SKM-1 treated with dmso at 0.1 percent for 144 hours (cell line): ENCODE measurements around the gene DKKL1.
"Not testable (repeated sequence)": the region's sequence is repeated elsewhere in the genome, so short reads cannot be mapped to it uniquely, and the experiment has no call there.

Experiments used
- DNase-seq: peaks from one replicate; lab custom pipeline; 2025; ENCODE audit not compliant: unreplicated experiment; lab: John Stamatoyannopoulos, UW

DKKL1 gene

GRCh38 chr19:49363268-49364082 is at the start of gene DKKL1:
Gene DKKL1 (plus strand): TSS chr19:49363877. CDS start chr19:49363999, 122 bp downstream.
- peak; percentile 78 for DNase-seq

GRCh38 chr19:49315111-49315510 is 48.6 kb upstream of the DKKL1 start:
- no peak for DNase-seq

DNA sequence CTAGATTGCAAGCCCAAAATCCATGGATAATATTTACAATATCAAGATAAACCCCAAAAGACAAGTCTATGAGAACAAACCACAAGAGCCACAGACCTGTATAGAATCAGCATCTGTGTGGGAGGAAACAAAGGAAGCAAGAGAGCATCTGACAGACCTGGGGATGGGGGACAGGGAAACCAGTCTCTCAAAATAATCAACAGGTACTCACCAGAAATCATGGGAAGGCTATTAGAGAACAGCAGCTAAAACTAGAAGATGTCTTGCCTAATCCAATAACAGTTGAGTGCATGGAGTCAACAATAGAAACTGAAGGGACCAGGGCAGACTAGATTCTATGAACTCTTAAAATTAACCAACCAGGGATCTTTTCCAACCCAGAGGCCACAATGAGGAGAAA is 47.4 kb upstream of the DKKL1 start:
- no peak for DNase-seq

DNA sequence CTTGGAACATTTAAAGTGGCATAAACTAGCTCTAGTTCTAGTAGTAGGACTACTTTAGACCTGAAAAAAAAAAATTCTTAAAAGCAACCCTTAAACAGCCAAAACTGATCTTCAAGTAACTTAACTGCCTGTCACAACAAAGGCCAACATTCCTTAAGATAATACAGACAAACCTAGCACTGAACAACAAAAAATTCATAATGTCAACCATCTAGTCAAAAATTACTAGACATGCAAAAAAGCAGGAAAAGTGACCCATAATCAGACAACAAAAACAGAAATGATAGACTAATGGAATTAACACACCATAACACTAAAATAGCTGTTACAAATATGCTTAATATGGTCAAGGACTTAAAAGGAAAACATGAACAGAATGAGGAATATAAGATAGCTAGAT is 45.4 kb upstream of the DKKL1 start:
- no peak for DNase-seq

- DNase-seq = no peak
Observed at GRCh38 chr19:49324801-49325576, 38.7 kb upstream of the DKKL1 start, which contains the start of gene SLC6A16. Gene SLC6A16 (minus strand): TSS chr19:49325191. CDS start chr19:49311347, 13,844 bp downstream.

GRCh38 chr19:49325756-49326155 is 37.9 kb upstream of the DKKL1 start:
- not testable (repeated sequence) for DNase-seq

DNA sequence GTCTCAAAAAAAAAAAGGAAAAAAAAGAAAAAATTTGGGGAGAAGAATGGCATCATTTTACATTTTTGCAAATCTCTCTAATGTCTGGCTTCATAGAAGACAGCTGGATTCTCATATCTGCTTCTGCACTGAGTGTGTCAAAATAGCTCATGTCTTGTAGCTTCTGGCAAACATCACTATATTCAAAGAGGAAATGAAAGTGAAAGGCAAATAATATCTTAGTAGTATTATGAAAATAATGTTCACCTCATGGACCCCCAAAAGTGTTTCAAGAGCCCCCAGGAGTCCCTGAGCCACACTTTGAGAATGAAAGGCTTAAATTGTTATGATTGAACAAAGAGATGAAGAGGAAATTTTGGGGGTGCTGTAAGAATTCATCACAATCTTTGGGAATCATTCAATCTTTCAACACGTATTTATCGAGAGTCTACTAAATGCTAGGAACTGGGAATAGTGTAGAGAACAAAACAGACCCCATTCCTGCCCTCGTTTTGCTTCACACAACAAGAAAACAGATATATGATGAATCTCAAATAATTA is 37.4 kb upstream of the DKKL1 start:
- no peak for DNase-seq

DNA sequence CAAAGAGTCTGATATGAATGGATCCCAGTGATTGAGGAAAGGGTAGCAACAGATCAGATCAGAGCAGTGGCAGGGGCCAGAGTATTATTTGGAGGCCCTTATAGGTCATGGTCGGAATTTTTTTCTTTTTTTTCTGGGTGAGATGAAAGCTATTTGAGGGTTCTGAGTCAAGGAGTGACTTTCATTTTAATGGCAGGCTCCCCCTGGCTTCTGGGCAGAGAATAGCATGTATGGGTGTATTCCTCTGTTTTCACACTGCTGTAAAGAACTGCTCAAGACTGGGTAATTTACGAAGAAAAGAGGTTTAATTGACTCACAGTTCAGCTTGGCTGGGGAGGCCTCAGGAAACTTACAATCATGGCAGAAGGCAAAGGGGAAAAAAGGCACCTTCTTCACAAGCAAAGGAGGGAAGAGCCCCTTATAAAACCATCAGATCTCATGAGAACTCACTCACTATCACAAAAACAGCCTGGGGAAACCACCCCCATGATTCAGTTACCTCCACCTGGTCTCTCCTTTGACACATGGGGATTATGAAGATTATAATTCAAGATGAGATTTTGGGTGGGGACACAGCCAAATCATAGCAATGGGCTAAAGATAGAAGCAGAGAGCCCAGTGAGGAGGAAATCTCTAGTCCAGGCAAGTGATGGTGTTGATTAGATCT is 35.7 kb upstream of the DKKL1 start:
- no peak for DNase-seq

- DNase-seq = no peak
Observed at GRCh38 chr19:49328741-49329140, 34.9 kb upstream of the DKKL1 start.

DNA sequence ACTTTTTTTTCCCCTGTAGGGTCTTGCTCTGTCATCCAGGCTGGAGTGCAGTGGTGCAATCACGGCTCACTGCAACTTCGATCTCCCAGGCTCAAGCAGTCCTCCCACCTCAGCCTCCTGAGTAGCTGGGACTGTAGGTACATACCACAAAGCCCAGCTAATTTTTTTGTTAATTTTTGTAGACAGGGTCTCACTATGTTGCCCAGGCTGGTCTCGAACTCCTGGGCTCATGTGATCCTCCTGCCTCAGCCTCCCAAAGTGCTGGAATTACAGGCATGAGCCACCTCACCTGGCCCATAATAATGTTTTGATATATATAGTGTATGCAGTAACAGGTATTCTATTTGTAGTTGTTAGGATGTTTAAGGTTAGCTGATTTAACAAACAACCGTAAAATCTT is 32.5 kb upstream of the DKKL1 start:
- DNase-seq = not testable (repeated sequence)

- DNase-seq = peak; percentile 25
Observed at GRCh38 chr19:49331616-49332055, 32.0 kb upstream of the DKKL1 start.

- not testable (repeated sequence) for DNase-seq
Observed at GRCh38 chr19:49332691-49333417, 30.8 kb upstream of the DKKL1 start.

- no peak for DNase-seq
Observed at GRCh38 chr19:49333418-49333805, 30.3 kb upstream of the DKKL1 start.

GRCh38 chr19:49333811-49334288 is 29.8 kb upstream of the DKKL1 start:
- no peak for DNase-seq

DNA sequence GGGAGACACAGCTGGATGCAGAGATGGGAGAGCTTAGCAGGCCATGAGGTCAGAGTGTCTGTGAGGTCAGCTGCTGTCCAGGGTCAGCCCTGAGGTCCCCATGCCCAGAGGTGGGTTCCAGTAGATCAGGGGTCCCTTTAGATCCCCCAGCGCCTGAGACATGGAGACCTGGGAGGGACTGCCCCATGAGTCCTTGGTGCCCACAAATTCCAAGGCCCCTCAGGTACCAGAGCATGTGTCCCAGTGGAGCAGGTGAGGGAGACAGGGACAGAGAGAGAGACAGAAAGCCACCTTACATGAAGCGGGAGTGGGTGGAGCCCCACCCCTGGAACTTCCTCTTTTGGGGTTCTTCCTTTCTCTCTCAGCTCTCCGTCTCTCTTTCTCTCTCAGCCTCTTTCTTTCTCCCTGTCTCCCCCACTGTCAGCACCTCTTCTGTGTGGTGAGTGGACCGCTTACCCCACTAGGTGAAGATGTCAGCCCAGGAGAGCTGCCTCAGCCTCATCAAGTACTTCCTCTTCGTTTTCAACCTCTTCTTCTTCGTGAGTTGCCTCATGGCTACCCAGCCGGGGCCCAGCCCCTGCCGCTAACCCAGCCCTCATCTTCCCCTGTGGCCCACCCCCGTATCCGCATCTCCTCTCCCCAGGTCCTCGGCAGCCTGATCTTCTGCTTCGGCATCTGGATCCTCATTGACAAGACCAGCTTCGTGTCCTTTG is 28.4 kb upstream of the DKKL1 start, which contains the start of gene CD37:
TSS of gene CD37 (plus strand) at position 336 of the 713 bp plus-strand sequence. CDS start at position 471, 135 bp downstream.
- peak; percentile 38 for DNase-seq

GRCh38 chr19:49335784-49336481 is 27.7 kb upstream of the DKKL1 start:
- no peak for DNase-seq

GRCh38 chr19:49336482-49337266 is 27.0 kb upstream of the DKKL1 start:
- DNase-seq = no peak
